ENCODE measurements around the gene GP1BB.
"Not testable (repeated sequence)": the region's sequence is repeated elsewhere in the genome, so short reads cannot be mapped to it uniquely, and the experiment has no call there.

The GP1BB gene

GRCh38 chr22:19693981-19694670, 29.2 kb upstream of the GP1BB start:
- DNase-seq, result no peak

GRCh38 chr22:19694696-19695095, 28.6 kb upstream of the GP1BB start:
- DNase-seq, result no peak

GRCh38 chr22:19696504-19697276, 26.6 kb upstream of the GP1BB start:
- DNase-seq, result no peak

- DNase-seq, result not testable (repeated sequence)
Observed at GRCh38 chr22:19697871-19698270, 25.5 kb upstream of the GP1BB start.

DNA sequence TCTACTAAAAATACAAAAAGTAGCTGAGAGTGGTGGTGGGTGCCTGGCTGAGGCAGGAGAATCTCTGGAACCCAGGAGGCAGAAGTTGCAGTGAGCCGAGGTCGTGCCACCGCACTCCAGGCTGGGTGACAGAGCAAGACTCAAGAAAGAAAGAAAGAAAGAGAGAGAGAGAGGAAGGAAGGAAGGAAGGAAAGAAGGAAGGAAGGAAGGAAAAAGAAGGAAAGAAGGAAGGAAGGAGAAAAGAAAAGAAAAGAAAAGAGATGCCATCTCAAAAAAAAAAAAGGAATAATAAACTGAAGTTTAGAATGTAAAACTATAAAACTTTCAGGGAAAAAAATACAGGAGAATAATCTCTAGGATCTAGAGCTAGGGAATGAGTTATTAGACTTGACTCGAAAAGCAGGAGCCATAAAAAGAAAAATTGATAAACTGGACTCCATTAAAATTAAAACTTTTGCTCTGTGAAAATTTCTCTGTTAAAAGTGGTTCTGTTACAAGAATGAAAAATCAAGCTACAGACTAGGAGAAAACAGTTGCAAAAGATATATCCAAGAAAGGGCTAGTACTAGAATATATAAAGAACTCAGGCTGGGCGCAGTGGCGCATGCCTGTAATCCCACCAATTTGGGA, 22.4 kb upstream of the GP1BB start:
- DNase-seq, result no peak

DNA sequence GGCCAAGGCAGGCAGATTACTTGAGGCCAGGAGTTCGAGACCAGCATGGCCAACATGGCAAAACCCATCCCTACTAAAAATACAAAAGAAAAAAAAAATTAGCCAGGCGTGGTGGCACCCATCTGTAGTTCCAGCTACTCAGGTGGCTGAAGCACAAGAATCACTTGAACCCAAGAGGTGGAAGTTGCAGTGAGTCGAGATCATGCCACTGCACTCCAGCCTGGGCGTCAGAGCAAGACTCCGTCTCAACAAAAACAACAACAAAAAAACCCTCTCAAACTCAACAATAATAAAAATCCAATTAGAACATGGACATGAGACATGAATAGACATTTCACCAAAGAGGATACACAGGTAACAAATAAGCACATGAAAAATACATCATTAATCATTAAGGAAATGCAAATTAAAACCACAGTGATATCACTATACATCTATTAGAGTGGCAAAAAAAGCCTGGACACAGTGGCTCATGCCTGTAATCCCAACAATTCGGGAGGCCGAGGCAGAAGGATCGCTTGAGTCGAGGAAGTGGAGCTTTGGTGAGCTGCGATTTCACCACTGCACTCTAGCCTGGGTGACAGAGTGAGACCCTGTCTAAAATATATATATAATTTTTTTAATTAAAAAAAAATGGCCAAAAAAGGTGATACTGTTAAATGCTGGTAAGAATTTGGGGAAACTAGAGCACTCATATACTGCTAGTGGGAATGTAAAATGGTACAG, 21.8 kb upstream of the GP1BB start:
- no peak for DNase-seq

DNA sequence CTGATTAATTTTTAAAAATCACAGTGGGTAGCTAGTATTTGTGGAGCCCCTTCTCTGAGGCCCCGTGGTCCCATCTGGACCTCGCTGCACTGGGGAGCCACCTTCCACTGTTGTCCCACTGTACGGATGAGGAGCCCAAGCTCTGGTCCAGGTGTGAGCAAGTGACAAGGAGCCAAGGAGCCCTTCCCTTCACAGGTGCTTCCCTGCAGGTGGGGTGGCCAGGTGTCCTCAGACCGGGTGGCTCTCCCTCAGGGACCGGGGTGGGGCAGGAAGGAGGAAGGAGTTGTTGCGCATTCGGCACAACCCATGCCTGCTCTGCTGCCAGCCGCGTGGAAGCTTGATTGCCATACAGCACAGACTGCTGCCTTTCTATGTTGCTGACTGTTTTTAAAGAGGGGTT, 19.5 kb upstream of the GP1BB start:
- DNase-seq, result no peak

DNA sequence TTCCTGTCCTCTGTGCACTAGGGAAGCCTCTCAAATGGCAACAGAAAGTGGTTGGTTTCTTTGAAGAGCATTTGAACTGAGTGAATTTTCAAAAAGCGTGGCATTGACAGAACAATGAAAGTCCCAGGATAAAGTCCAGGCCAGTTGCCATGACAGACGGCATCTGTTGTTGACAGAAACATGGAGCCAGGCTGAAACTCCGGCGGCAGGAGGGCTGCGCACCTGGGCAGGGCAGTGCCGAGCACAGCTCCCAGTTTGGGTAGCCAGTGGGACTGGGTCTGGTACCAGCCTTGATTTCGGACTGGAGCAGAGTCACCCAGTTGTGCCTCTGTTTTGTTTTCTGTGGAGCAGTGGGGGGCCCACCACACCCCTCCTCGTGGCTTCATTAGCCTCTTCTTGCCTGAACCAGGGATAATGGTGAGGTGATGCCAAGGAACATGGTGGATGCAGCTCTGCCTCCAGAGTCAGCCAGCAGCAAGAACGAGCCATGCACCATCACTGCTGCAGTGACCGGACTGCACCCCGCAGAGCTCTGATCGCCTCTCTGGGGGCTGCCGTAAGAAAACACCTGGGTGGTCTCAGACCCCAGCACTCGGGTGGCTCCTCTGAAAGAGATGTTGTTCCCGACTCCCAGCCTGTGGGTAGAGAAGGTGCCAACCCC, 18.9 kb upstream of the GP1BB start:
- no peak for DNase-seq

DNA sequence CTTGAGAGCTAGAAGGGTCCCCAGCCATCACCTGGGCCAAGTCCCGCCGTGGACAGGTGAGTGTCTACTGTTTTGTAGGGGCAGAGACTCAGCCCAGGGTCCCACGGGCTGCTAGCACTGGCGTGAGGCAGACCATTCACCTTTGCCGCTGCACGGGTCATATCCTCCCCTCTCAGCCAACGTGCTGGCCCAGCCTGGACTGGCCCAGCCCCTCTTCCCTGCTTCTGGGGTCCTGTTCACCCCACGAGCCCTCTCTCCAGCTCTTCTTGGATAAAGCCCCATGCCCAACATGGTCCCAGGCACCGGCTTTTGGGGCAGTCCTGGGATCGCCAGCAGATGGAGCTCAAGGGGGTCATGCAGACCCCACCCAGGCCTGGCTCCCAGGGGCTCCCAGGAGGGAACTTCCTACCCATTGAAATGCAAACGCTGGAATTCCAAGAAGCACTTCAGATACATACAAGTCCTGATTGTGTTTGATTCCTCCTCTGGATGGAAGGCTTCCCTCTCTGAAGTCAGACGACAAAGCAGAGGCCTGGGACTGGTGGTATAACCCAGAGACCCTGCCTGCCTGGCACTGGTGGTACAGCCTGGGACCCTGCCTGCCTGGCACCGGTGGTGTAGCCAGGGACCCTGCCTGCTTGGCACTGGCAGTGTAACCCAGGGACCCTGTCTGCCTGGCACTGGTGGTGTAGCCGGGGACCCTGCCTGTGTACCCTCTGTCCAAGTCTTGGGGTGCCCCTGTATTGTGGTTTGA, 18.0 kb upstream of the GP1BB start:
- DNase-seq, result no peak

DNA sequence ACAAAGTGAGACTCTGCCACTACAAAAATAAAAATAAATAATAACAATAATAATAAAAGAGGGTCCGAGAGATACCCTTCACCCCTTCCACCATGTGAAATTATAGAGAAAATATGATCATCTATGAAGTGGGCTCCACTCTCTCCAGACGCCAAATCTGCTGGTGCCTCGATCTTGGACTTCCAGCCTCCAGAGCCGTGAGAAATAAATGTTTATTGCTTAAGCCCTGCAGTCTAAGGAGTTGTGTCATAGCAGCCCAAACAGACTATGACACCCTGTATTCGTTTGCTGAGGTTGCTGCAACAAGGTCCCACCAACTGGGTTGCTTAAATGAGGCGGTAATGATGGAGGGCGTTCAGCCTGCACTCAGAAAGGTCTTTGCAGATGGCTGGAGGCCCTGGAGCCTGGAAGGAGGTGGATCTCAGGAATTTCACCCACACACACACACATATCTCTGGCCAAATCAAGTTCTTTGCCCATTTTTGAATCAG, 16.6 kb upstream of the GP1BB start:
- DNase-seq, result no peak

DNA sequence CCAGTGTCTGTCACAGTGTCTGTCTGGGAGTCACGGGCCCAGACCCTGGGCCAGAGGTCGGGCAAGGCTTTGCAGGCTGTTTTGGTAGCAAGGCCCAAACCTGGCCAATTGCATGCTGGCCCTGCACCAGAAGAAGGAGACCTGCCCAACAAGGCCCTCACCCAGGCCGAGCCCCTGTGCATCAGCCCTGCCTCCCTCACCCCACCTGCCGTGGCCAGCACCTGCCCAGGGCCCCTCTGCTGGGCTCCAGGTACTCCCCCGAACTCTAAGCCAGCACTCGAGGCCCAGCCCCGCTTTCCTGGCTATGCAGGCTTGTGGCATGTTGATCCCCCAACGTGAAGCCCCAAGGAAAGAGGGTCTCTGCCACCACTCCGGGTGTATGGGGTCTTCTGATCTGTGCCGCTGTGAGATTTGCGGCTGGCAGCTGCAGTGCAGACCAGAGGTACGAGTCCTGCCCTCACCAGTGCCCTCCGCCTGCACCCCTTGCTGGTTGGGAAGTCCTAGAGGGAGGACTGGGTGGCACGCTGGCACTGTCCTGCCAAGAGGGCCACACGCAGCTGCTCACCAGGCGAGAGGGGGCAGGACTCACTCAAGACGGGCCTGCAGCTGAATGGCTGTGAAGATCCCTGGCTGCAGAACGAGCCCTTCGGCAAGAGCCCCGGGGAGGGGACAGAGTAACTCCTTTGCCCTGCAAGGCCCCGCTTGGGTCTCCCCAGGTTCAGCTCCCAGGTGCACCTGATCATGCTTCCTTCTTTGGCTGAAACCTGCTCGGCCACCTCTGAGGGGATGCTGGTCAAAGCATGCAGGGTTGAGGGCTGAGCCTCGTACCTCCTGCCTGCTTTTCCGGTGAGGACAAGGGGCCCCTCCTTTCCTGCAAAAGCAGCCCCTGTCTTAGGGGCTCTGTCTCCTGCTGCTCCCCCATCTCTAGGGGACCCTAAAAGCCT, 15.7 kb upstream of the GP1BB start:
- DNase-seq, result no peak

GRCh38 chr22:19708321-19709011, 14.9 kb upstream of the GP1BB start:
- no peak for DNase-seq

DNA sequence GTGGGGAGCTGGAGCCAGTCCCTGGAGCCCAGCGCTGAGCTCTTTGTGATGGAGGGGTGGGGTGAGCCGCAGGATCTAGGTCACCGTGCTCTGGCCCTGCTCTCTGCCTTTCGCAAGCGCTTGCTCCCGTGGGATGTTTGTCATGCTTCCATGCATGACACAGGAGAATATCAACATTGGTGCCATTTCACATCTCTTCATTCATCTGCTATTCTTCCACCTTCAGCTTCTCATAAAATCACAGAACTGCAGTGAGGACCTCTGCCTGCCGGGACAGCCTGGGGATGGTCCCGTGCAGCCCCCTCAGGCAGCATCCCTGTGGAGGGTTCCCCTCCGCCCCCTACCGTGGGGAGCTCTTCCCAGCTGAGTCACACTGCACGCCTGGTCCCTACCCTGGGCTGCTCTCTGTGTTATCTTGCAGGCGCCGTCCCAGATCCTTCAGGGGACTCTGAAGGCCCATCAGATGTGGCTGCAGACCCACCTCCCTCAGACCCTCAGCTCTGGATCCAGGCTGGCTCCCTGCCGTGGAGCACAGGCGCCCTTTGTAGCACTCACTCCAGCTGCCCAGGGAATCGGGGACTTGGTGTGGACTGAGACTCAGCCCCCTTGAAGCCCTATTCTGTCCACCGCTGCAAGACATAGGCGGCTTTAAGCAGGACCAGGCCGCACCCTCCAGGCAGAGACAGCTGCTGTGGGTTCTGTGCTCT, 14.1 kb upstream of the GP1BB start:
- no peak for DNase-seq

- DNase-seq, result no peak
Observed at GRCh38 chr22:19710020-19710768, 13.1 kb upstream of the GP1BB start.

DNA sequence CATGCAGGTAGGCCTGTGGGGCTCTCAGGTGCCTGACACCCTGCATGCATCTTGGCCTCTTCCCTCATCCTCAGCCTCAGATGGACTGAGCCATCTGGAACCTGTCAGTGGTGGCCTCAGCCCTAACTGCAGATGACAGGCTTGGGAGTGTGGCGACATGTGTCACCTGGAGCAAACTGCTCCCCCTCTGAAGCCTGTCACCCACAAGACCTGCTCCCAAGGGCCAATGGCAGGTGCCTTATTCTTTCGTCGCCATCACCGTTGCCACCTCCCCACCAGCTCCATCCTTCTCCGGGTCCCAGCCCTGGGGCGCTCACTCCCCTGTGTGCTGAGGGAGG, 12.6 kb upstream of the GP1BB start:
- DNase-seq, result no peak

DNA sequence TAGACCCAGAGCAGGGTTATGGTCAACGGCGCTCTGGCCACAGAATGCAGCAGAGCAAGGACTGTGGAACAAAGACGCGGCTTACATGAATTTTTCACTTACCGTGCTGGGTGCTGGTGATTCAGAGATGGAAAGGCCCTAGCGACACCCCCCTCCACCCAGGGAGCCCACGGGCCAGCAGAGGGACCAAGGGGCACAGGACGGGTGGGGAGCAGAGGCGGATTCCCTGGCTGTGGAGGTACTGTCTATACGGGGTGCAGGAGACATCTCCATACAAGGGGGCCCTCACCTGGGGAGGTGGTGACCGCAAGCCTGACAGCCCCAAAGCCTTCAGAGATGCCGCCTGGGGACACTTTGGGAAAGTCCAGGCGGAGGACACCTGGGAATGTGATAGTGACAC, 10.1 kb upstream of the GP1BB start:
- no peak for DNase-seq

- DNase-seq, result no peak
Observed at GRCh38 chr22:19713650-19714311, 9.6 kb upstream of the GP1BB start.
